Parathyroid adenoma (tissue), 2 donors: ENCODE measurements around the gene MIX23.
"Not testable (repeated sequence)": the region's sequence is repeated elsewhere in the genome, so short reads cannot be mapped to it uniquely, and the experiment has no call there.

ENCODE experiments used
- H2AFZ ChIP-seq: fragments of 300-600 bp; sonication (generic); one replicate; pipeline ENCODE4 v1.7.0; 2017; ENCODE audit warnings: antibody characterized with exemption, mild to moderate bottlenecking
- H3K27ac ChIP-seq: fragments of 300-600 bp; sonication (generic); one replicate; pipeline ENCODE4 v1.7.0; 2017
- H3K27me3 ChIP-seq: fragments of 300-600 bp; sonication (generic); one replicate; pipeline ENCODE4 v1.7.0; 2017; ENCODE audit warnings: low read length; ENCODE audit not compliant: control insufficient read depth, insufficient read depth
- H3K36me3 ChIP-seq: fragments of 300-600 bp; sonication (generic); one replicate; pipeline ENCODE4 v1.7.0; 2017; ENCODE audit warnings: low read length; ENCODE audit not compliant: control insufficient read depth, insufficient read depth
- H3K4me1 ChIP-seq: fragments of 300-600 bp; sonication (generic); one replicate; pipeline ENCODE4 v1.7.0; 2017; ENCODE audit warnings: control low read depth
- H3K4me2 ChIP-seq: fragments of 300-600 bp; sonication (generic); one replicate; pipeline ENCODE4 v1.7.0; 2017; ENCODE audit warnings: low read length
- H3K4me3 ChIP-seq: fragments of 300-600 bp; sonication (generic); one replicate; pipeline ENCODE4 v1.7.0; 2017; ENCODE audit warnings: low read depth, low read length
- H3K79me2 ChIP-seq: fragments of 300-600 bp; sonication (generic); one replicate; pipeline ENCODE4 v1.7.0; 2017; ENCODE audit warnings: control low read depth
- H3K9ac ChIP-seq: fragments of 300-600 bp; sonication (generic); one replicate; pipeline ENCODE4 v1.7.0; 2017; ENCODE audit warnings: mild to moderate bottlenecking
- H3K9me3 ChIP-seq: fragments of 300-600 bp; sonication (generic); one replicate; pipeline ENCODE4 v1.7.0; 2017; ENCODE audit warnings: low read length; ENCODE audit not compliant: control insufficient read depth
- CTCF ChIP-seq: fragments of 300-600 bp; sonication (generic); IDR thresholded peaks from one replicate; pipeline ENCODE4 v1.7.0; 2017; ENCODE audit warnings: antibody characterized with exemption, mild to moderate bottlenecking
- donor health status: primary hyperparathyroidism.

Gene MIX23

GRCh38 chr3:122383771-122384697 is 1.0 kb upstream of the MIX23 start, which contains the start of gene FAM162A:
TSS of gene FAM162A (plus strand) at chr3:122384182. CDS start at chr3:122384266, 84 bp downstream.
- H3K4me3 ChIP-seq: peak within 1 kb of the TSS; percentile 66
- TF ChIP-seq CTCF: peak; percentile 88

GRCh38 chr3:122377975-122378374 is 5.1 kb downstream of the MIX23 start:
- no peaks in the 10 kb centered on the region for H3K36me3 ChIP-seq
- H3K9ac ChIP-seq: no peak overlapping the region
- TF ChIP-seq CTCF: no peak
- H2AFZ ChIP-seq: no peak overlapping the region
- H3K9me3 ChIP-seq: no peaks in the 10 kb centered on the region
- no peak overlapping the region for H3K4me2 ChIP-seq
- no peaks in the 10 kb centered on the region for H3K4me1 ChIP-seq
- H3K27me3 ChIP-seq: no peaks in the 10 kb centered on the region
- H3K79me2 ChIP-seq: peaks cover 5% of the 10 kb centered on the region
- H3K27ac ChIP-seq: no peak overlapping the region
- H3K4me3 ChIP-seq: no peak overlapping the region

More at GRCh38 chr3:122383771-122384697, 1.0 kb upstream of the MIX23 start, which contains the start of gene FAM162A:
- Histone ChIP-seq H3K9me3 (no peaks in the 10 kb centered on the region), H3K79me2 (peaks cover 18% of the 10 kb centered on the region), H3K36me3 (no peaks in the 10 kb centered on the region), H3K27ac (peak within 1 kb of the TSS; percentile 88), H2AFZ (peak within 1 kb of the TSS; percentile 93), H3K9ac (peak within 1 kb of the TSS; percentile 73), H3K4me2 (peak within 1 kb of the TSS; percentile 65), H3K4me1 (no peaks in the 10 kb centered on the region), H3K27me3 (no peaks in the 10 kb centered on the region)

GRCh38 chr3:122374034-122374433 is 9.0 kb downstream of the MIX23 start:
- Histone ChIP-seq H3K9me3 (no peaks in the 10 kb centered on the region), H3K36me3 (no peaks in the 10 kb centered on the region), H3K4me2 (no peak overlapping the region), H3K9ac (no peak overlapping the region), H3K4me1 (peaks cover 4% of the 10 kb centered on the region), H2AFZ (no peak overlapping the region), H3K4me3 (no peak overlapping the region), H3K79me2 (no peaks in the 10 kb centered on the region), H3K27me3 (no peaks in the 10 kb centered on the region), H3K27ac (no peak overlapping the region)
- TF ChIP-seq CTCF: no peak

GRCh38 chr3:122366379-122366749 is 16.7 kb downstream of the MIX23 start:
- no peaks in the 10 kb centered on the region for H3K36me3 ChIP-seq
- H3K4me1 ChIP-seq: peaks cover 6% of the 10 kb centered on the region

GRCh38 chr3:122365582-122366378 is 17.3 kb downstream of the MIX23 start:
- not testable (repeated sequence) for H3K4me2 ChIP-seq, H3K36me3 ChIP-seq, H3K79me2 ChIP-seq, H2AFZ ChIP-seq, H3K4me3 ChIP-seq, H3K4me1 ChIP-seq, H3K27ac ChIP-seq, H3K9me3 ChIP-seq, H3K27me3 ChIP-seq, H3K9ac ChIP-seq

More at GRCh38 chr3:122366379-122366749, 16.7 kb downstream of the MIX23 start:
- Histone ChIP-seq H3K4me3 (no peak overlapping the region), H3K27me3 (no peaks in the 10 kb centered on the region), H3K79me2 (no peaks in the 10 kb centered on the region), H3K9ac (no peak overlapping the region), H2AFZ (no peak overlapping the region), H3K27ac (no peak overlapping the region), H3K9me3 (no peaks in the 10 kb centered on the region), H3K4me2 (no peak overlapping the region)
- TF ChIP-seq CTCF: no peak
